HepG2 (cell line): Measurements from ENCODE around the gene RABEP1. TPM values are rescaled to one million over a fixed set of nuclear protein-coding genes. Genes with fewer than 3 reads are reported as not detected.

Experiments used
- ATM ChIP-seq: fragments of 450-650 bp; IDR thresholded peaks from 2 replicates; pipeline ENCODE4 v1.7.1; 2017; ENCODE audit warnings: mild to moderate bottlenecking, borderline replicate concordance
- BHLHE40 ChIP-seq: IDR thresholded peaks from 2 replicates; pipeline ENCODE4 v1.6.1; 2011; ENCODE audit warnings: low read length, improper control_type of control experiment
- CCDC6 ChIP-seq: sonication (generic); formaldehyde crosslinking; IDR thresholded peaks from 2 replicates; pipeline ENCODE4 v1.8.1; 2022; ENCODE audit warnings: mild to moderate bottlenecking, missing genetic modification reagents, moderate library complexity
- CHD2 ChIP-seq: IDR thresholded peaks from 2 replicates; pipeline ENCODE4 v1.6.1; 2011; ENCODE audit warnings: low read depth, low read length, improper control_type of control experiment
- HCFC1 ChIP-seq: fragments of 150-350 bp; IDR thresholded peaks from 2 replicates; pipeline ENCODE4 v1.6.1; 2014; ENCODE audit warnings: low read depth, low read length
- HIVEP1 ChIP-seq: sonication (generic); formaldehyde crosslinking; IDR thresholded peaks from 2 replicates; pipeline ENCODE4 v1.4.0; 2020; ENCODE audit warnings: mild to moderate bottlenecking, missing genetic modification reagents
- JDP2 ChIP-seq: sonication (generic); formaldehyde crosslinking; IDR thresholded peaks from 2 replicates; pipeline ENCODE4 v1.8.1; 2022; ENCODE audit warnings: missing genetic modification reagents, borderline replicate concordance
- NONO ChIP-seq, 2 experiments: fragments of 450-650 bp in 1 of 2; sonication (generic) in 1 of 2; formaldehyde crosslinking in 1 of 2; IDR thresholded peaks in 1 of 2; conservative IDR thresholded peaks in 1 of 2; 2 replicates each; pipeline versions ENCODE4 v1.6.1 to v1.8.0; 2017 to 2022; ENCODE audit warnings: mild to moderate bottlenecking in 1 of 2, missing genetic modification reagents in 1 of 2, moderate library complexity in 1 of 2
- PITX1 ChIP-seq: sonication (generic); formaldehyde crosslinking; IDR thresholded peaks from 2 replicates; pipeline ENCODE4 v1.5.1; 2020; ENCODE audit warnings: mild to moderate bottlenecking, missing genetic modification reagents
- POLR2G ChIP-seq: fragments of 200-400 bp; formaldehyde crosslinking; IDR thresholded peaks from 2 replicates; pipeline ENCODE4 v1.6.1; 2018; ENCODE audit warnings: mild to moderate bottlenecking, low read depth, low read length, moderate library complexity
- ZBTB21 ChIP-seq: sonication (generic); formaldehyde crosslinking; IDR thresholded peaks from 2 replicates; pipeline ENCODE4 v1.4.0; 2020; ENCODE audit warnings: missing genetic modification reagents
- ZKSCAN8 ChIP-seq: IDR thresholded peaks from 2 replicates; pipeline ENCODE4 v1.6.1; 2016; ENCODE audit warnings: borderline replicate concordance, missing genetic modification reagents, missing compliant biosample characterization
- ZNF143 ChIP-seq: sonication (generic); formaldehyde crosslinking; IDR thresholded peaks from 2 replicates; pipeline ENCODE4 v1.4.0; 2020; ENCODE audit warnings: missing genetic modification reagents
- ZNF160 ChIP-seq: sonication (generic); formaldehyde crosslinking; IDR thresholded peaks from 2 replicates; pipeline ENCODE4 v1.8.0; 2022; ENCODE audit warnings: mild to moderate bottlenecking, inconsistent platforms, missing genetic modification reagents
- ZNF234 ChIP-seq: sonication (generic); formaldehyde crosslinking; conservative IDR thresholded peaks from 2 replicates; pipeline ENCODE4 v1.5.1; 2020; ENCODE audit warnings: mild to moderate bottlenecking, missing genetic modification reagents
- ZNF296 ChIP-seq: sonication (generic); formaldehyde crosslinking; conservative IDR thresholded peaks from 2 replicates; pipeline ENCODE4 v1.5.0; 2020; ENCODE audit warnings: mild to moderate bottlenecking, missing genetic modification reagents
- ZNF337 ChIP-seq: sonication (generic); formaldehyde crosslinking; IDR thresholded peaks from 2 replicates; pipeline ENCODE4 v1.5.1; 2020; ENCODE audit warnings: missing genetic modification reagents, low read depth, mild to moderate bottlenecking, borderline replicate concordance
- ZNF446 ChIP-seq: sonication (generic); formaldehyde crosslinking; IDR thresholded peaks from 2 replicates; pipeline ENCODE4 v1.5.0; 2020; ENCODE audit warnings: mild to moderate bottlenecking, missing genetic modification reagents
- ZNF572 ChIP-seq: sonication (generic); formaldehyde crosslinking; IDR thresholded peaks from 2 replicates; pipeline ENCODE4 v1.5.1; 2020; ENCODE audit warnings: mild to moderate bottlenecking, missing genetic modification reagents
- ZNF788 ChIP-seq: sonication (generic); formaldehyde crosslinking; IDR thresholded peaks from 2 replicates; pipeline ENCODE4 v1.5.0; 2020; ENCODE audit warnings: mild to moderate bottlenecking, missing genetic modification reagents, borderline replicate concordance
- polyA plus RNA-seq, 8 experiments: library from polyadenylated mRNA; depleted of rRNA in 3 of 8; stranded (reverse) in 7 of 8; unstranded in 1 of 8; fragments of >200 nt; fragmentation: Illumina TruSeq in 4 of 8; extraction: Trizol in 4 of 8; gene quantifications; 2 replicates each; pipeline versions ENCODE4 v1.2.1 to v1.2.3, GENCODE V29; 2011 to 2016; ENCODE audit warnings: low read depth in 4 of 8, missing spikeins in 1 of 8, mixed read lengths in 1 of 8; ENCODE audit not compliant: insufficient read depth in 1 of 8
- total RNA-seq, 5 experiments: library from RNA; depleted of rRNA; stranded (reverse); fragments of >200 nt; fragmentation: Illumina TruSeq; extraction: Trizol; gene quantifications; 2 replicates each; pipeline ENCODE4 v1.2.3, GENCODE V29; 2016; ENCODE audit warnings: low read depth in 1 of 5
- TF ChIP-seq, protein P1 (sequence below): sonication (generic); formaldehyde crosslinking; IDR thresholded peaks from 2 replicates; pipeline ENCODE4 v1.5.0; 2020; ENCODE audit warnings: missing genetic modification reagents
- TF ChIP-seq, protein P2 (sequence below): sonication (generic); formaldehyde crosslinking; IDR thresholded peaks from 2 replicates; pipeline ENCODE4; 2020; ENCODE audit warnings: missing genetic modification reagents, mild to moderate bottlenecking, borderline replicate concordance
- TF ChIP-seq, protein P3 (sequence below): sonication (generic); formaldehyde crosslinking; IDR thresholded peaks from 2 replicates; pipeline ENCODE4 v1.5.0; 2020; ENCODE audit warnings: mild to moderate bottlenecking, missing genetic modification reagents

Gene RABEP1
- total and polyA plus RNA-seq, 2 of the 13 experiments (the other 11 are each of a cell fraction or from before 2014, with no cell fraction given), result 13.7 to 41.5 TPM

DNA sequence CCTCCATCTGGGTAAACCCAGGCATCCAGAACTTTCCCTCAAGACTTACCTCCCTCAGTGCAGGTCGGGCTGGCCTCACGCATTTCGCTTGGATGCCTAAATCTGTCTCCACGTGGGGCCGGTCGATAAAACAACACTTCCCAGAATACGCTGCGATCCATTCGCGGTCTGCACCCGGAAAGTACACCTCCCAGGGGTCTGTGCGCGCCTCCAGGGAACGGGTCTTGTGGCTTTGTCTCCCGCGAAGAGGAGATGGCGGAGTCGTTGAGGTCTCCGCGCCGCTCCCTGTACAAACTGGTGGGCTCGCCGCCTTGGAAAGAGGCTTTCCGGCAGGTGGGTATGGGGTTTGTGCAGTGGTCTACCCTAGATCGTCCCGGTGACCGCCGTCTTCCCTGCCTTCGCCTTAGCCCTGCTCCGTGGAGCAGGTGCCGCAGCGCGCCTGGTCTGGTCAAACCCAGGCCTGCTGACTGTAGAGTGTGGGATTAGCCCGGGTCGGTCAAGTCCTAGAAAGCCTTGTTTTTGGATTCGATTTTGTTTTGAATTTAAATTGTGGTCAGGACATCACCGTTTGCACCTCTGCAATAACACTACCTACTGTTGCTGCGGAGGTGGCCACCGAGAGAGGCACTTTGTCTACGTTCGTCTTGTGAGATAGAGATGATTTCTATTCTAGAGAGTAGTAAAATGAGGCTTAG, 138.0 kb downstream of the RABEP1 start, which contains the start of gene RPAIN (continued):
- TF ChIP-seq, protein P1, sequence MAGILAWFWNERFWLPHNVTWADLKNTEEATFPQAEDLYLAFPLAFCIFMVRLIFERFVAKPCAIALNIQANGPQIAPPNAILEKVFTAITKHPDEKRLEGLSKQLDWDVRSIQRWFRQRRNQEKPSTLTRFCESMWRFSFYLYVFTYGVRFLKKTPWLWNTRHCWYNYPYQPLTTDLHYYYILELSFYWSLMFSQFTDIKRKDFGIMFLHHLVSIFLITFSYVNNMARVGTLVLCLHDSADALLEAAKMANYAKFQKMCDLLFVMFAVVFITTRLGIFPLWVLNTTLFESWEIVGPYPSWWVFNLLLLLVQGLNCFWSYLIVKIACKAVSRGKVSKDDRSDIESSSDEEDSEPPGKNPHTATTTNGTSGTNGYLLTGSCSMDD, result 0 out of 2 replicates have a peak, but pooled peaks have one; percentile 60
- TF ChIP-seq POLR2G, result peak; percentile 84
- 0 out of 2 replicates have a peak, but pooled peaks have one; percentile 48 for TF ChIP-seq ZNF234 (CRISPR knock-in tag)
- TF ChIP-seq ZBTB21 (CRISPR knock-in tag), result no peak; the same call in 1 of the 2 replicates
- no peak for TF ChIP-seq JDP2
- TF ChIP-seq HCFC1, result peak; percentile 56; the same call in 1 of the 2 replicates
- TF ChIP-seq ZNF160 (CRISPR knock-in tag), result peak; percentile 72; the same call in 1 of the 2 replicates
- TF ChIP-seq ZNF788 (CRISPR knock-in tag), result peak; percentile 75; the same call in 1 of the 2 replicates
- TF ChIP-seq, protein P2, sequence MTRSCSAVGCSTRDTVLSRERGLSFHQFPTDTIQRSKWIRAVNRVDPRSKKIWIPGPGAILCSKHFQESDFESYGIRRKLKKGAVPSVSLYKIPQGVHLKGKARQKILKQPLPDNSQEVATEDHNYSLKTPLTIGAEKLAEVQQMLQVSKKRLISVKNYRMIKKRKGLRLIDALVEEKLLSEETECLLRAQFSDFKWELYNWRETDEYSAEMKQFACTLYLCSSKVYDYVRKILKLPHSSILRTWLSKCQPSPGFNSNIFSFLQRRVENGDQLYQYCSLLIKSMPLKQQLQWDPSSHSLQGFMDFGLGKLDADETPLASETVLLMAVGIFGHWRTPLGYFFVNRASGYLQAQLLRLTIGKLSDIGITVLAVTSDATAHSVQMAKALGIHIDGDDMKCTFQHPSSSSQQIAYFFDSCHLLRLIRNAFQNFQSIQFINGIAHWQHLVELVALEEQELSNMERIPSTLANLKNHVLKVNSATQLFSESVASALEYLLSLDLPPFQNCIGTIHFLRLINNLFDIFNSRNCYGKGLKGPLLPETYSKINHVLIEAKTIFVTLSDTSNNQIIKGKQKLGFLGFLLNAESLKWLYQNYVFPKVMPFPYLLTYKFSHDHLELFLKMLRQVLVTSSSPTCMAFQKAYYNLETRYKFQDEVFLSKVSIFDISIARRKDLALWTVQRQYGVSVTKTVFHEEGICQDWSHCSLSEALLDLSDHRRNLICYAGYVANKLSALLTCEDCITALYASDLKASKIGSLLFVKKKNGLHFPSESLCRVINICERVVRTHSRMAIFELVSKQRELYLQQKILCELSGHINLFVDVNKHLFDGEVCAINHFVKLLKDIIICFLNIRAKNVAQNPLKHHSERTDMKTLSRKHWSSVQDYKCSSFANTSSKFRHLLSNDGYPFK (CRISPR knock-in tag), result peak; percentile 83; the same call in 1 of the 2 replicates
- TF ChIP-seq, protein P3, sequence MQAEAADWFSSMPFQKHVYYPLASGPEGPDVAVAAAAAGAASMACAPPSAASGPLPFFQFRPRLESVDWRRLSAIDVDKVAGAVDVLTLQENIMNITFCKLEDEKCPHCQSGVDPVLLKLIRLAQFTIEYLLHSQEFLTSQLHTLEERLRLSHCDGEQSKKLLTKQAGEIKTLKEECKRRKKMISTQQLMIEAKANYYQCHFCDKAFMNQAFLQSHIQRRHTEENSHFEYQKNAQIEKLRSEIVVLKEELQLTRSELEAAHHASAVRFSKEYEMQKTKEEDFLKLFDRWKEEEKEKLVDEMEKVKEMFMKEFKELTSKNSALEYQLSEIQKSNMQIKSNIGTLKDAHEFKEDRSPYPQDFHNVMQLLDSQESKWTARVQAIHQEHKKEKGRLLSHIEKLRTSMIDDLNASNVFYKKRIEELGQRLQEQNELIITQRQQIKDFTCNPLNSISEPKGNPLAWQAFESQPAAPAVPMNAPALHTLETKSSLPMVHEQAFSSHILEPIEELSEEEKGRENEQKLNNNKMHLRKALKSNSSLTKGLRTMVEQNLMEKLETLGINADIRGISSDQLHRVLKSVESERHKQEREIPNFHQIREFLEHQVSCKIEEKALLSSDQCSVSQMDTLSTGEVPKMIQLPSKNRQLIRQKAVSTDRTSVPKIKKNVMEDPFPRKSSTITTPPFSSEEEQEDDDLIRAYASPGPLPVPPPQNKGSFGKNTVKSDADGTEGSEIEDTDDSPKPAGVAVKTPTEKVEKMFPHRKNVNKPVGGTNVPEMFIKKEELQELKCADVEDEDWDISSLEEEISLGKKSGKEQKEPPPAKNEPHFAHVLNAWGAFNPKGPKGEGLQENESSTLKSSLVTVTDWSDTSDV (CRISPR knock-in tag), result 0 out of 2 replicates have a peak, but pooled peaks have one; percentile 41
- TF ChIP-seq CHD2, result no peak
- TF ChIP-seq ZNF572, result peak; percentile 83; the same call in 1 of the 2 replicates
- no peak for TF ChIP-seq ATM
- TF ChIP-seq ZNF296, result 0 out of 2 replicates have a peak, but pooled peaks have one; percentile 31
- TF ChIP-seq BHLHE40, result no peak
- no peak for TF ChIP-seq ZKSCAN8 (CRISPR knock-in tag)
- peak; percentile 63; the same call in 1 of the 2 replicates for TF ChIP-seq HIVEP1
- TF ChIP-seq CCDC6 (CRISPR knock-in tag), result peak; percentile 65; the same call in 1 of the 2 replicates
- TF ChIP-seq ZNF143 (CRISPR knock-in tag), result peak; percentile 94
- no peak for TF ChIP-seq ZNF446
- no peak for TF ChIP-seq NONO (IDR thresholded peaks at IDR 0.05)
- TF ChIP-seq NONO (CRISPR knock-in tag; conservative IDR thresholded peaks at IDR 0.05), result peak; percentile 51
- TF ChIP-seq ZNF337 (CRISPR knock-in tag), result 0 out of 2 replicates have a peak, but pooled peaks have one; percentile 50
- TF ChIP-seq PITX1 (CRISPR knock-in tag), result peak; percentile 62
